ENCODE data around the gene GAB2.
"Not testable (repeated sequence)": the region's sequence is repeated elsewhere in the genome, so short reads cannot be mapped to it uniquely, and the experiment has no call there.

GAB2 gene

DNA sequence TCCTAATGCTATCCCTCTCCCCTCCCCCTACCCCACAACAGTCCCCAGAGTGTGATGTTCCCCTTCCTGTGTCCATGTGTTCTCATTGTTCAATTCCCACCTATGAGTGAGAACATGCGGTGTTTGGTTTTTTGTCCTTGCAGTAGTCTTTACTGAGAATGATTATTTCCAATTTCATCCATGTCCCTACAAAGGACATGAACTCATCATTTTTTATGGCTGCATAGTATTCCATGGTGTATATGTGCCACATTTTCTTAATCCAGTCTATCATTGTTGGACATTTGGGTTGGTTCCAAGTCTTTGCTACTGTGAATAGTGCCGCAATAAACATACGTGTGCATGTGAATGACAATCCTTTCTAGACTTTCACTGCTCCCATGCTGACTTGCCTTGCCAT, 241.8 kb downstream of the GAB2 start:
- not testable (repeated sequence) for DNase-seq

DNA sequence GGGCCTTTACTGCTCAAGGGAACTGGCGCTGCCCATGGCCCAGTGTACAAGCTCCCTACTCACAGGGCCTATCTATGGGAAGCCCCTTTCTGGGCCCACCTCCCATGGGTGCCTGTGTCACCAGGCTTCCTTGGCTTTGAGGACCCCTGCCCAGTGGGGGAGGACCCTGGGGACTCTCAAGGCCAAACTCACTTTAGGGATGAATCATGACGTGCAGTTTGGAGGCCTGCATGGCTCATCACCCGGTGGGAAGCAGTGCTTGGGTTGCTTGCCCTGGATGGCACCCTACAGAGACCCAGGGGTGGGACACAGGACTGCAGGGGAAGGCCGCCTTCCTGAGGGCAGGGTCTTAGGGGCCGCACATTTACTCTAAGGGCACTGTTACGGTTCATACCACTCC, 245.7 kb downstream of the GAB2 start:
- no peak for DNase-seq

DNA sequence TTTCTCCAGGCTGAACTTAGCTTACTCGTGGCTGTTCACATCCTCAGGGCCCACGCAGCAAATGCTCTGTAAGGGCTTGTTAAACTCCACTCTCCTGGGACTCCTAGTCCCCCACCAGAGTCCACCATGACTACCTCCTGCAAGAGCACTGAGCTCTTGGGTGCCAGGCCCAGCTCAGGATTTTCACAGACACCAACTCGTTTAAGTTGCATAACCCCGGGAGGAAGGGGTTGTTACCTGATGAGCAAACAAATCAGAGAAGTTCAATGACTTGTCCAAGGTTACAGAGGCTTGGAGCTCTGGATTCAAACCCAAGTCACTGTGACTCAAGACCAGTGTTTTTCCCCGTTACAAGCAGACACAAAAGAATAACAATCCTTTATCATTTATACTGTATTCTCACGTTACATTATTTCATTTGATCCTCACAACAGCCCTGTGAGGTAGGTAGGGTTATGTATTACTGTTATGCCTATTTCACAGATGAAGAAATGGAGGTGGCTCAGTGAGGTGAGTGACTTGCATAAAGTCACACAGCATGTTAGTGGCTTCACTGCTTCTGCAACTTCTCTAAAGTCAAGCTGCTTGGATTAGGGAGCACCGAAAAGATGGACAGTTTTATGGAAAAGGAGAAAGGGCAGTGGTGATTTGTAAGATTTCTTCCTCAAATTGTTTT, 246.6 kb downstream of the GAB2 start:
- no peak for DNase-seq

DNA sequence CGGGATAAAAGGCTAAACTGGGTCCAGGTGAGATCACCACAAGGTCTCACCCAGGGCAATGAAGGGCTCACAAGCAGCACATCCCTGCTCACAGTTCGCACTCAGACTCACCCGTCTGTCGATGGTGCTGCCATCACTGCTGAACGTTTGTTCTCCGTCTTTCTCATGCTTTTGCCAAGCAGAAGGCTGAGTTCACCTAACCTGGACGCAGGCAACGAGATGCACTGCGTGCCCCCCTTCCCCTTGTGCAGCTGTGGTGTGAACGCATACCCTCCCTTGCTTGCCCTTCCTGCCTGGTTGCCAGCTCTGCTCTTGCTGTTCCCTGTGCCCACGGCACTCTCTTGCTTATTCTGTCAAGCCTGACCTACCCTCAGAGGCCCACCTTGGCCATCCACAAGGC, 247.2 kb downstream of the GAB2 start:
- DNase-seq, result no peak

DNA sequence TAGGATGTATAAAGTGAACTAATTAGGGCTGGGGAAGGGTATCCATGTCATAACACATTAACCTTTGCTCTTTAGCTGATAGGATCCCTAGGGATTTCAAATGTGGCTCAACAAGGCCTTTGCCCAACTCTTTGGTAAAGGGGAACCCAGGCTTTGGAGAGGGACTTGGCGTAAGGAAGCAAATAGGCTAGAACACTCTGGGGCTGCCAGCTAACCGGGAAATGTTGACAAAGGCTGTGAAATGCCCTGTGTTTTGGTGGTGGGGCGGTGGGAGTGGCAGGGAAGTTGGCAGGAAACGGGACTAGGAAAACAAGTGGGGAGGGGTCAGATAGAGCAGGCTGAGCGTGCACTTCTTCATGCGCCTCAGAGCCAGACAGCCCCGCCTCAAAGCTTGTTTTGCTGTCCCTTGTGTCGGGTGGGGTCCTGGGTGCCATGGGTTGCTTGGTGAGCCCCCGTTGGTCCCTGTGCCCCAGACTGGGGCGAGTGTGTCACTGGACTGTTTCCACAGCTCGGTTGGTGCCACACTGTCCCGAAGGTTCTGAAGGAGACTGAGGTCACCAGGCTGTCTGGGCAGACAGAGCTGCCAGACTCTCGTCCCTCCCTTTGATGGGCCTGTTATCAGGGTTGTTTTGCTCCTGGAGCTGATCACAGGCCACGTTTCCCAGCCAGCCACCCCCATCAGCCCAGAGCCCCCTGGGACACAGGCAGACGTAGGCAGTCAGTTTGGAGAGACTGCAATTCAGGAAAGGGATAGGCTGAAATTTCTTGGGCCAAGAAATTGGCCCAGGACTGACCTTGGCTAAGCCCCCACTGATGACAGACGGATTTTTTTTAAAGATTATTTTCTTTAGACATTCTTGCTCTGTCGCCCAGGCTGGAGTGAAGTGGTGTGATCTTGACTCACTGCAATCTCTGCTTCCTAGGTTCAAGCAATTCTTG, 248.8 kb downstream of the GAB2 start:
- DNase-seq, result no peak

DNA sequence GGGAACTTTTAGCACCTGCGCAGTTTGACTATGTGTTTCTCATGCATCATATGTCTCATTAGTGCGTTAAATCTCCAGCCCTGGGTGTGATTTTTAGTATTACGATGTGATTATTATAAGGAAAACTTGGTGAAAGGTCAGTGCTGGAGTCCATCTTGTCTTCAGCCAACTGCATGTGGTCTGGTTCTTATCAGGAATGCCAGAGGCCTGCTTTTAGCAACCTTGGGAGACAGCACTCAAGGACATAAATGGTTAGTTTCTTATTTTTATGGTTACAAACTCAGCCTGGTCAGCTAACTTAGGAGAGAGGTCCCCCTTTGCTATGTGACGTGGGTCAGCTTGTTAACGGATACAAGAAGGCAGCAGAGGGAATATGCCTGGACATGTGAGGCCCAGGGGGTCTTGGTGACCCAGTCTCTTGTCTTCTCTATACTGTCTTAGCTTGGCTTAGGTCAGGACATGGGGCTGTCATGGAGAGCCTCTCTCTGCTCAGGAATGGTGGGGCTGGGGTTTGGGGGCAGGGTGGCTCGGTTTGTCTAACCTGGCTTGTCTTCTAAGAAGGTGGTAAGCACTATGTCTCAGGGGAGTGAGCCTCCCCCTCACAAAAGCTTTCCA, 250.7 kb downstream of the GAB2 start:
- DNase-seq, result no peak
